Mucosa of rectum (tissue), 2 donors: Measurements from ENCODE around the gene FBXO11.

ENCODE experiments used
- H3K27ac ChIP-seq, 2 donors: one replicate each; pipeline ENCODE4 v1.7.0; 2013; ENCODE audit warnings: inconsistent platforms in 2 of 2, low read depth in 2 of 2, low read length in 2 of 2
- H3K27me3 ChIP-seq, 2 donors: one replicate each; pipeline ENCODE4 v1.7.0; 2013; ENCODE audit warnings: low read length in 2 of 2; ENCODE audit not compliant: control insufficient read depth in 2 of 2, insufficient read depth in 2 of 2
- H3K36me3 ChIP-seq, 2 donors: one replicate each; pipeline ENCODE4 v1.7.0; 2013; ENCODE audit warnings: low read length in 2 of 2; ENCODE audit not compliant: control insufficient read depth in 2 of 2, insufficient read depth in 2 of 2
- H3K4me1 ChIP-seq, 2 donors: one replicate each; pipeline ENCODE4 v1.7.0; 2013; ENCODE audit warnings: low read length in 2 of 2, mild to moderate bottlenecking in 1 of 2; ENCODE audit not compliant: control insufficient read depth in 2 of 2, insufficient read depth in 2 of 2
- H3K4me3 ChIP-seq, 2 donors: one replicate each; pipeline ENCODE4 v1.7.0; 2013; ENCODE audit warnings: low read length in 2 of 2
- H3K9ac ChIP-seq, 2 donors: one replicate each; pipeline ENCODE4 v1.7.0; 2013; ENCODE audit warnings: low read length in 2 of 2, low read depth in 1 of 2, mild to moderate bottlenecking in 1 of 2
- H3K9me3 ChIP-seq, 2 donors: one replicate each; pipeline ENCODE4 v1.7.0; 2013; ENCODE audit warnings: low read length in 2 of 2; ENCODE audit not compliant: control insufficient read depth in 2 of 2
- donor health status: healthy.
- donor health status: Normal muscosa, but diverticular disease.

The FBXO11 gene

DNA sequence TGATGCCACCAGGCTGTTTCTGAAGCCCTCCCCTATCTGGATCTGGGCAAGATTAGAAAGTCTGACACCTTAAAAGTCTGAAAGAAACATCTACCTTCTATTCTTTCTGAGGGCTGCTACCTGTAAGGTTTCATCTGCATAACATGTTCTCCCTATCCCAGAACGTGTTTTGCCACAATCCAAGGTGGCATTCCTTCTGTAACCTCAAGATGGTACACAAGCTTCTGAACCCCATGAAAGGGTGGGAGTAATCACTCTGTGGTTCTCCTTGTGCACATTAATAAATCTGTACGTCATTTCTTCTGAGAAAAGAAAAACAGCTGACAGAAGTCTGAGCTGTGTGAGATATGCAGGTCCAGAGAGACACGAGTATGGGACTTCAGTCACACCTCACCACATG, 165.2 kb downstream of the FBXO11 start:
- Histone ChIP-seq H3K4me3 (no peak overlapping the region), H3K9me3 (no peaks in the 10 kb centered on the region), H3K27ac (no peak overlapping the region), H3K36me3 (no peaks in the 10 kb centered on the region), H3K4me1 (no peaks in the 10 kb centered on the region), H3K9ac (no peak overlapping the region), H3K27me3 (peaks cover 0 to 2% of the 10 kb centered on the region in 2 donors)
